ENCODE results near the gene TBC1D16.

GRCh38 chr17:79888009-79888540, 147.6 kb downstream of the TBC1D16 start:
- TF ChIP-seq EZH2 (IDR thresholded peaks at IDR 0.05) = no peak
- no peak for TF ChIP-seq POLR2AphosphoS5 (IDR thresholded peaks at IDR 0.05; ENCODE audit: borderline replicate concordance, low read depth, low read length)

Measured in SK-N-MC (cell line).